Endothelial cell of umbilical vein (primary cell): ENCODE data around the gene DEPDC7. TPM values are rescaled to one million over a fixed set of nuclear protein-coding genes. Genes with fewer than 3 reads are reported as not detected.

Experiments
- BruUV-seq: library from RNA; stranded (reverse); fragments of 400-500 nt; replicated peaks from 2 replicates; lab custom pipeline; 2021; lab: Mats Ljungman, UMichigan
- CTCF ChIA-PET: fragments of 300-600, 350-600 bp; sonication (Branson Sonifier 250); formaldehyde crosslinking; loops from one replicate; lab custom pipeline; 2021; ENCODE audit warnings: antibody characterized with exemption, inconsistent platforms; lab: Charles Lee
- POLR2A ChIA-PET: fragments of 300-600, 350-600 bp; sonication (Branson Sonifier 250); formaldehyde crosslinking; loops from one replicate; lab custom pipeline; 2021; ENCODE audit warnings: antibody characterized with exemption, inconsistent platforms; lab: Charles Lee
- DNase-seq: peaks from one replicate; pipeline ENCODE4 v3.0.0-alpha.2; 2011; ENCODE audit warnings: low read depth, low spot score
- FAIRE-seq: peaks from 2 replicates; lab custom pipeline; 2011; peaks lifted over from hg19 to GRCh38; lab: Jason Lieb, UNC
- H2AFZ ChIP-seq: 2 replicates; pipeline ENCODE4 v1.6.0; 2012; ENCODE audit warnings: low read depth, low read length, control low read depth, inconsistent platforms
- H3K27ac ChIP-seq: 2 replicates; pipeline ENCODE4 v1.5.1; 2011; ENCODE audit warnings: low read depth, mild to moderate bottlenecking, control low read depth, low read length, moderate library complexity; ENCODE audit not compliant: insufficient read depth
- H3K27me3 ChIP-seq, 2 experiments: 2 replicates each; pipeline versions ENCODE4 v1.6.0 to v1.6.1; 2011; ENCODE audit warnings: low read length in 2 of 2, mixed read lengths in 1 of 2; ENCODE audit not compliant: control insufficient read depth in 2 of 2, insufficient read depth in 2 of 2
- H3K36me3 ChIP-seq, 2 experiments: 2 replicates in 1 of 2; 3 replicates in 1 of 2; pipeline ENCODE4 v1.5.1; 2011; ENCODE audit warnings: low read length in 2 of 2, mild to moderate bottlenecking in 1 of 2, moderate library complexity in 1 of 2; ENCODE audit not compliant: control insufficient read depth in 2 of 2, insufficient read depth in 2 of 2; ENCODE audit errors: extremely low read depth in 1 of 2
- H3K4me1 ChIP-seq: 3 replicates; pipeline ENCODE4 v1.5.1; 2011; ENCODE audit warnings: mild to moderate bottlenecking, low read length; ENCODE audit not compliant: control insufficient read depth, insufficient read depth; ENCODE audit errors: extremely low read depth
- H3K4me2 ChIP-seq: 2 replicates; pipeline ENCODE4 v1.6.1; 2011; ENCODE audit warnings: low read length, control low read depth, mixed read lengths; ENCODE audit not compliant: insufficient read depth
- H3K4me3 ChIP-seq, 3 experiments: fragments of 200-600 bp in 1 of 3; sonication (generic), shearing (Covaris generic) in 1 of 3; replicated peaks in 1 of 3; 2 replicates each; pipeline ENCODE4 v1.5.1; 2011 to 2016; ENCODE audit warnings: control low read depth in 3 of 3, low read length in 3 of 3, mild to moderate bottlenecking in 2 of 3, inconsistent platforms in 1 of 3, low read depth in 1 of 3, moderate library complexity in 1 of 3; ENCODE audit not compliant: insufficient read depth in 1 of 3
- H3K79me2 ChIP-seq: 2 replicates; pipeline ENCODE4 v1.6.0; 2012; ENCODE audit warnings: low read length, inconsistent platforms; ENCODE audit not compliant: control insufficient read depth, insufficient read depth
- H3K9ac ChIP-seq: replicated peaks from 2 replicates; pipeline ENCODE3; 2011; ENCODE audit warnings: low read length, control low read depth; ENCODE audit not compliant: insufficient read depth; ENCODE audit errors: extremely low read depth
- H3K9me1 ChIP-seq: replicated peaks from 3 replicates; pipeline ENCODE4 v1.6.0; 2011; ENCODE audit warnings: mild to moderate bottlenecking, low read length; ENCODE audit not compliant: control insufficient read depth, insufficient read depth; ENCODE audit errors: extremely low read depth
- H3K9me3 ChIP-seq: replicated peaks from 2 replicates; pipeline ENCODE4 v1.5.1; 2012; ENCODE audit warnings: low read length, inconsistent platforms; ENCODE audit not compliant: control insufficient read depth, insufficient read depth
- H4K20me1 ChIP-seq: replicated peaks from 2 replicates; pipeline ENCODE3; 2011; ENCODE audit warnings: mild to moderate bottlenecking, low read length; ENCODE audit not compliant: control insufficient read depth, insufficient read depth; ENCODE audit errors: extremely low read depth
- EZH2 ChIP-seq: IDR thresholded peaks from 2 replicates; pipeline ENCODE4 v1.6.1; 2012; ENCODE audit warnings: borderline replicate concordance, low read depth, mild to moderate bottlenecking, moderate library complexity, low read length, inconsistent platforms; ENCODE audit not compliant: severe bottlenecking
- FOS ChIP-seq: IDR thresholded peaks from 2 replicates; pipeline ENCODE4 v1.6.1; 2011; ENCODE audit warnings: mild to moderate bottlenecking, low read length, moderate library complexity, borderline replicate concordance; ENCODE audit not compliant: insufficient read depth
- GATA2 ChIP-seq: IDR thresholded peaks from 2 replicates; pipeline ENCODE4 v1.7.0; 2011; ENCODE audit warnings: low read depth, mild to moderate bottlenecking, moderate library complexity, mixed read lengths, low read length; ENCODE audit not compliant: insufficient read length, insufficient read depth
- JUN ChIP-seq: IDR thresholded peaks from 2 replicates; pipeline ENCODE4 v1.6.1; 2011; ENCODE audit warnings: borderline replicate concordance, low read depth; ENCODE audit not compliant: insufficient read length, insufficient read depth
- MYC ChIP-seq: IDR thresholded peaks from one replicate; pipeline ENCODE4 v1.6.1; 2011; ENCODE audit warnings: mild to moderate bottlenecking, low read depth, low read length
- POLR2A ChIP-seq: IDR thresholded peaks from 2 replicates; pipeline ENCODE4 v1.6.1; 2012; ENCODE audit warnings: low read depth, mild to moderate bottlenecking, control low read depth, low read length
- POLR2AphosphoS5 ChIP-seq: IDR thresholded peaks from 2 replicates; pipeline ENCODE4 v1.6.1; 2012; ENCODE audit warnings: low read depth, mild to moderate bottlenecking, control low read depth, low read length, moderate library complexity; ENCODE audit not compliant: insufficient read depth
- dilution Hi-C: fragments of 300-500 bp; cut with MboI; formaldehyde crosslinking; loops from one replicate; pipeline ENCODE4 v1.15.0; 2019; ENCODE audit warnings: low sequenced_read_pairs; ENCODE audit not compliant: extremely low pct_ligation_motif_present
- intact Hi-C: fragments of 100-400 bp; cut with micrococcal nuclease; formaldehyde crosslinking; loops from one replicate; pipeline ENCODE4 v1.10.0; 2022
- polyA plus RNA-seq, 4 experiments: library from polyadenylated mRNA; depleted of rRNA in 3 of 4; stranded (reverse) in 3 of 4; unstranded in 1 of 4; fragments of >200 nt; gene quantifications; 2 replicates each; pipeline versions ENCODE4 v1.2.1 to v1.2.3, GENCODE V29; 2011 to 2012; ENCODE audit warnings: missing spikeins in 1 of 4
- total RNA-seq: library from RNA; stranded (reverse); gene quantifications from 2 replicates; pipeline ENCODE4 v1.2.3, GENCODE V29; 2021
- TF ChIP-seq, protein P1 (sequence below): IDR thresholded peaks from 2 replicates; pipeline ENCODE4 v1.6.1; 2011; ENCODE audit not compliant: insufficient read depth, insufficient read length
- TF ChIP-seq, protein P2 (sequence below), 2 donors: IDR thresholded peaks; 1 replicate in 1 of 2; 2 replicates in 1 of 2; pipeline ENCODE4 v1.5.1; 2011; ENCODE audit warnings: low read length in 2 of 2, mild to moderate bottlenecking in 2 of 2, moderate library complexity in 2 of 2, control low read depth in 1 of 2, inconsistent platforms in 1 of 2, low read depth in 1 of 2; ENCODE audit not compliant: insufficient read depth in 1 of 2; ENCODE audit errors: extremely low read depth in 1 of 2

DEPDC7 gene
- total and polyA plus RNA-seq, 2 donors (not counting 3 experiments of a cell fraction or from before 2014, with no cell fraction given): 0.08 TPM; not detected in 1

DNA sequence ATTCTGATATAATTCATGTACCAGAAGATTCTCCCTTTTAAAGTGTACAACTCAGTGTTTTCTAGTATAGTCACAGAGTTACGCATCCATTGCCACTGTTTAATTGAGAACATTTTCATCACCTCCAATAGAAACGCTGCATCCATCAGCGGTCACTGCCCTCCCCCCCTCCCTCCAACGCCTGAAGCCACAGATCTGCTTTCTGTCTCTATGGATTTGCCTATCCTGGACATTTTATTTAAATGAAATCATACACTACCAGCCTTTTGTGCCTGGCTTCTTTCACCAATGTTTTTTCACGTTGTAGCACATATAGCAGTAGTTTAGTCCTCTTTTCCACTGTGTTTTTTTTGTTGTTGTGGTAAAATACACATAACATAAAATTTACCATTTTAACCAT is 46.5 kb downstream of the DEPDC7 start:
- TF ChIP-seq, protein P1, sequence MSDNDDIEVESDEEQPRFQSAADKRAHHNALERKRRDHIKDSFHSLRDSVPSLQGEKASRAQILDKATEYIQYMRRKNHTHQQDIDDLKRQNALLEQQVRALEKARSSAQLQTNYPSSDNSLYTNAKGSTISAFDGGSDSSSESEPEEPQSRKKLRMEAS: no peak
- TF ChIP-seq FOS (no peak), POLR2A (no peak), POLR2AphosphoS5 (no peak), GATA2 (no peak), MYC (no peak), JUN (no peak), EZH2 (no peak)
- TF ChIP-seq, protein P2, sequence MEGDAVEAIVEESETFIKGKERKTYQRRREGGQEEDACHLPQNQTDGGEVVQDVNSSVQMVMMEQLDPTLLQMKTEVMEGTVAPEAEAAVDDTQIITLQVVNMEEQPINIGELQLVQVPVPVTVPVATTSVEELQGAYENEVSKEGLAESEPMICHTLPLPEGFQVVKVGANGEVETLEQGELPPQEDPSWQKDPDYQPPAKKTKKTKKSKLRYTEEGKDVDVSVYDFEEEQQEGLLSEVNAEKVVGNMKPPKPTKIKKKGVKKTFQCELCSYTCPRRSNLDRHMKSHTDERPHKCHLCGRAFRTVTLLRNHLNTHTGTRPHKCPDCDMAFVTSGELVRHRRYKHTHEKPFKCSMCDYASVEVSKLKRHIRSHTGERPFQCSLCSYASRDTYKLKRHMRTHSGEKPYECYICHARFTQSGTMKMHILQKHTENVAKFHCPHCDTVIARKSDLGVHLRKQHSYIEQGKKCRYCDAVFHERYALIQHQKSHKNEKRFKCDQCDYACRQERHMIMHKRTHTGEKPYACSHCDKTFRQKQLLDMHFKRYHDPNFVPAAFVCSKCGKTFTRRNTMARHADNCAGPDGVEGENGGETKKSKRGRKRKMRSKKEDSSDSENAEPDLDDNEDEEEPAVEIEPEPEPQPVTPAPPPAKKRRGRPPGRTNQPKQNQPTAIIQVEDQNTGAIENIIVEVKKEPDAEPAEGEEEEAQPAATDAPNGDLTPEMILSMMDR (IDR thresholded peaks at IDR 0.05; ENCODE audit: extremely low read depth in 1 of 2, insufficient read depth in 1 of 2, low read depth in 1 of 2, low read length in 2 of 2): no peak
- ChIA-PET POLR2A (no interaction called here), CTCF (interaction anchor here (1.0 to 2.0 kb wide), 3 partner anchors 28 to 102 kb away, joined by 3 to 6 read pairs (median 3); no protein-coding TSS in a partner anchor)
- Histone ChIP-seq H3K9me1 (no peaks in the 10 kb centered on the region), H2AFZ (no peak overlapping the region), H3K9ac (no peak overlapping the region), H3K9me3 (no peaks in the 10 kb centered on the region), H3K4me2 (no peak overlapping the region), H4K20me1 (no peaks in the 10 kb centered on the region), H3K4me1 (peaks cover 2% of the 10 kb centered on the region), H3K79me2 (no peaks in the 10 kb centered on the region), H3K4me3 (no peak overlapping the region), H3K36me3 (peaks cover 3 to 4% of the 10 kb centered on the region in 2 experiments), H3K27ac (no peak overlapping the region), H3K27me3 (no peaks in the 10 kb centered on the region)
- dilution Hi-C loops: no loop called here
- FAIRE-seq: no peak
- no peak for DNase-seq
- intact Hi-C loops: no loop called here
- BruUV-seq: no TSS peak
